ENCODE results near the gene ERP27.

- TF ChIP-seq YY1 (IDR thresholded peaks at IDR 0.05; ENCODE audit: insufficient read depth, insufficient read length) (no peak), SUZ12 (IDR thresholded peaks at IDR 0.05; ENCODE audit: extremely low read depth, insufficient read depth, insufficient read length) (no peak), ZNF274 (IDR thresholded peaks at IDR 0.05; ENCODE audit: low read depth, low read length) (no peak)
Observed at GRCh38 chr12:14890701-14891100, 47.6 kb downstream of the ERP27 start.

All from NT2/D1 (cell line).